Activated T-cell treated with anti-CD3 and anti-CD28 coated beads, Interleukin-2, amount 50 U/mL, for 4 hours (primary cell): ENCODE results near the gene FANK1. TPM values are rescaled to one million over a fixed set of nuclear protein-coding genes. Genes with fewer than 3 reads are reported as not detected.
"Not testable (repeated sequence)": the region's sequence is repeated elsewhere in the genome, so short reads cannot be mapped to it uniquely, and the experiment has no call there.

Experiments
- ATAC-seq, 2 donors: fragments of 200-7000 bp; cut with Tn5 transposase; one replicate each; pipeline ENCODE4 v1.10.0; 2021
- DNase-seq: peaks from one replicate; pipeline ENCODE4 v3.0.0-alpha.2; 2020
- H3K27me3 Mint-ChIP-seq: one replicate; pipeline ENCODE4 v1.8.0; 2021; ENCODE audit warnings: low read depth, mixed read lengths
- H3K36me3 Mint-ChIP-seq: one replicate; pipeline ENCODE4 v1.8.0; 2022; ENCODE audit warnings: mixed read lengths; ENCODE audit not compliant: insufficient read depth
- H3K4me1 Mint-ChIP-seq: one replicate; pipeline ENCODE4 v1.8.0; 2021; ENCODE audit warnings: low read depth, mixed read lengths
- H3K4me3 Mint-ChIP-seq: one replicate; pipeline ENCODE4 v1.8.0; 2021; ENCODE audit warnings: mild to moderate bottlenecking, moderate library complexity, mixed read lengths
- H3K9me3 Mint-ChIP-seq: one replicate; pipeline ENCODE4 v1.8.0; 2021; ENCODE audit warnings: mixed read lengths
- total RNA-seq, 3 donors: library from RNA; stranded (reverse); gene quantifications; one replicate each; pipeline ENCODE4 v1.2.1, GENCODE V29; 2021

Gene FANK1
- total RNA-seq, 3 donors from 2014 or later: 0.37 to 0.71 (median 0.66) TPM

DNA sequence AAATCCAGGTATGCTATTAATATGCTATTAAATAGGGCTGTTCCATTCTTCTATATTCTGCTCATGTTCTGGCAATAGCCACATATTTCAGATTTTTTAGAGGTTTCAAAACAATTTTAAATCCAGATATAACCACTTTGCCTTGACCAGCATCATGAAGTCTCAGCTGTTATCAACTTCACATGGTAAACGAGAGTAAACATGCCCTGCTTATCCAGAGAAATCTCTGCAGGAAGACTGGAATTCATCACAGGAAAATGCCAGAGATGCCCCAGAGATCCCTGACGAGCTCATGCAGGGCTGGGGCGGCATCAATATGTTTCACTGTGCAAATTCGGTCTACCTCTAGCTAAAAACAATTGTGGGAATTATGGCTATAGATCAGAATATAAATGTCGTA, 126.5 kb downstream of the FANK1 start:
- Mint-ChIP-seq H3K36me3 (no peaks in the 10 kb centered on the region), H3K27me3 (peaks cover 6% of the 10 kb centered on the region), H3K9me3 (peaks cover 21% of the 10 kb centered on the region), H3K4me1 (no peaks in the 10 kb centered on the region), H3K4me3 (no peak overlapping the region)
- ATAC-seq (no peak), DNase-seq (no peak)

DNA sequence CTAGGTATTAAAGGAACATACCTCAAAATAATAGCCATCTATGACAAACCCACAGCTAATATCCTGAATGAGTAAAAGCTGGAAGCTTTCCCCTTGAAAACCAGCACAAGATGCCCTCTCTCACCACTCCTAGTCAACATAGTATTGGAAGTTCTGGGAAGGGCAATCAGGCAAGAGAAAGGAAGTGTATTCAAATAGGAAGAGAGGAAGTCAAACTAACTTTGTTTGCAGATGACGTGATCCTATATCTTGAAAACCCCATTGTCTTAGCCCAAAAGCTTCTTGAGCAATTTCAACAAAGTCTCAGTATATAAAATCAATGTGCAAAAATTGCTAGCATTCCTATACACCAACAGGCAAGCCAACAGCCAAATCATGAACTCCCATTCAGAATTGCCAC, 131.3 kb downstream of the FANK1 start:
- Mint-ChIP-seq H3K36me3 (no peaks in the 10 kb centered on the region), H3K4me3 (no peak overlapping the region), H3K9me3 (peaks cover 33% of the 10 kb centered on the region), H3K27me3 (peaks cover 1% of the 10 kb centered on the region), H3K4me1 (no peaks in the 10 kb centered on the region)
- ATAC-seq (no peak), DNase-seq (no peak)

DNA sequence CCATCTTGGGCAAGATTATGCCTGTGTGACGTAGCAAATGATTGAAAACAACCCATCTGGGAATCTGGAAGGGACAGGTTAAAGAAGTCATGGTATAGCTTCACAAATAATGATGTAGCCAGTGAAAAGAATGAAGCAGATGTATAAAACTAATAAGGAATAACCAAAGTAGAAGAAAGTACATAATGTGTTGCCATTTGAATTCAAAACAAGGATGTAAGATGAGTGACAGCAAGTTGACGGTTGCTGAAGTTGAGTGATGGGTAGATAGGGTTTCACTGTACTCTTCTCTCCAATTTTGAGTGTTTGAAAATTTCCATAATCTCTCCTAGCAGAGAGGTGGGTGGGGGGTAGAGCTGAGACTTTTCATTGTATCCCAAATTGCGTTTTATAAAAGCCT, 133.6 kb downstream of the FANK1 start:
- Mint-ChIP-seq H3K4me3 (no peak overlapping the region), H3K36me3 (no peaks in the 10 kb centered on the region), H3K4me1 (no peaks in the 10 kb centered on the region), H3K27me3 (peaks cover 1% of the 10 kb centered on the region), H3K9me3 (peaks cover 39% of the 10 kb centered on the region)
- no peak for ATAC-seq
- DNase-seq: no peak

DNA sequence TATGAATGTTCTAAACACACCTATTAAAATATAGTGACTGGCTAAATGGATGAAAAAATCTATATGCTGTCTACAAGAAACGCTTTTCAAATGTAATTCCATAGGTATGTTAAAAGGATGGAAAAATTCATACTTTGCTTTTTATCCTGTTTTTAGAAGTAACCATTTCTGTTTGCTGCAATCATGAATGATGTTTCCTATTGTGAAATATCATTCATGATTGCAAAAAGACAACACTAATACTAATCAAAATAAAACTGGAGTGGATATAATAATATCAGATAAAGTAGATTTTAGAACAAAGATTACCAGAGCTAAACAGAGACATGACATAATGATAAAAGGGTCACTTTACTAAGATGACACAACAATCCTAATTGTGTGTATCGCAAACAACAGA, 138.2 kb downstream of the FANK1 start:
- no peaks in the 10 kb centered on the region for H3K4me1 Mint-ChIP-seq
- H3K4me3 Mint-ChIP-seq: no peak overlapping the region
- no peaks in the 10 kb centered on the region for H3K27me3 Mint-ChIP-seq
- ATAC-seq: no peak
- DNase-seq: no peak
- H3K36me3 Mint-ChIP-seq: no peaks in the 10 kb centered on the region
- peaks cover 11% of the 10 kb centered on the region for H3K9me3 Mint-ChIP-seq

DNA sequence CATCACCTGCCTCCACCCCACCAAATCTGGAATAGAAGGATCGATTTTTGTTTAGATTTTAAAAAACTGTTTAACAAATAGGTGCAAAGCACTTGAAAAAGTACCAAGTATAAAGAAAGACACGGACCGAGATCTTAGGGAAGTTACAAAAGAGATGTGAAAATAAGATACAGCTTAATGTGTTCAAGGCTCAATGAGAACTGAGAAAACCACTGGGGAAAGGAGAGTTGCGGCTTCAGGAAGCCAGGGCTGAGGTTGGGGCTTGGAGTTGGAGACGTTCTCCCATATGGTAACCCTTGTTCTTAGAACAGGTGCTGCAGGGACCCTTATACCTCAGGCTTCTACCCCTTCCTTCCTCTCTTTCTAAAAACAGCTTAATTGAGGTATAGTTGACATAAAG, 140.2 kb downstream of the FANK1 start:
- Mint-ChIP-seq H3K4me1 (peaks cover 8% of the 10 kb centered on the region), H3K27me3 (no peaks in the 10 kb centered on the region)
- ATAC-seq: no peak

DNA sequence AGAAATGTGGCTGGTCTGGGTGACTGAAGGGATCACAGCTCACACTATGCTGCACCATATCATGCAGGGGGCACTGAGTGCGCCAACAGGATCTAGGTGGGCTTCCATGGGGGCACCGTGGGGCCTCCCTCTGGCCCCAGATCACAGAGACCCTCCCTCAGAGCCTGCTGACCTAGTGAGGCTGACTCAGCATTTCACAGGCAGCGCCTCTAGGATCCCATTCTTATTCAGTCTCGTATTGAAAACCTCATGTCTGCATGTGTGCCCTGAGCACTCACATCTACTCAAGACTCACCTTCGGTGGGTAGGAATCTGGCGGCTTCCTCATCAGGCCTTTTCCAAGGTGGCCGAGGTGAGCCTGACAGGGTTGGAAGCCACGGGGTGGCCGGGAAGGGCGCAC, 141.6 kb downstream of the FANK1 start:
- Mint-ChIP-seq H3K4me3 (no peak overlapping the region), H3K27me3 (no peaks in the 10 kb centered on the region), H3K36me3 (no peaks in the 10 kb centered on the region), H3K9me3 (peaks cover 11% of the 10 kb centered on the region), H3K4me1 (peaks cover 20% of the 10 kb centered on the region)
- DNase-seq (no peak), ATAC-seq (no peak)

More for the DNA sequence above, 140.2 kb downstream of the FANK1 start:
- Mint-ChIP-seq H3K9me3 (peaks cover 11% of the 10 kb centered on the region), H3K36me3 (no peaks in the 10 kb centered on the region), H3K4me3 (no peak overlapping the region)
- no peak for DNase-seq

DNA sequence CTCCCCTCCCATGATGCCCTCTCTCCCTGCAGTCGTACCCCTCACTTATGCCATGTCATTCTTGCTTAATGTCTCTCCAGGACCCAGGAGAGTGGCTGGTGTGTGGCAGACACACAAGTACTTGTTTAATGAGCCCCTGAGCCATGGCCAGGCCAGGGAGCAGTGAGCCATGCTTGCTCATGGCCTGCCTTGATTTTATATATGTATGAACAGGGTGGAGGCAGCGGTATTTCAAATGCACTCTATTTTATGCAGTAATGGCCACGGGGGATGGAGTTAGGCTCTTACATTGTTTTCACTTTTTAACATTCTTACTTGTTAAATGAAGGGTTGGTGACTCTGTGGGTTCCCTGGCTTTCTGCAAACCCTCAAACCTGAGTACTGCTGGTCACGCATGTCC, 144.8 kb downstream of the FANK1 start:
- Mint-ChIP-seq H3K4me1 (peaks cover 20% of the 10 kb centered on the region), H3K27me3 (no peaks in the 10 kb centered on the region), H3K36me3 (no peaks in the 10 kb centered on the region), H3K4me3 (no peak overlapping the region), H3K9me3 (no peaks in the 10 kb centered on the region)
- no peak for DNase-seq
- no peak for ATAC-seq

DNA sequence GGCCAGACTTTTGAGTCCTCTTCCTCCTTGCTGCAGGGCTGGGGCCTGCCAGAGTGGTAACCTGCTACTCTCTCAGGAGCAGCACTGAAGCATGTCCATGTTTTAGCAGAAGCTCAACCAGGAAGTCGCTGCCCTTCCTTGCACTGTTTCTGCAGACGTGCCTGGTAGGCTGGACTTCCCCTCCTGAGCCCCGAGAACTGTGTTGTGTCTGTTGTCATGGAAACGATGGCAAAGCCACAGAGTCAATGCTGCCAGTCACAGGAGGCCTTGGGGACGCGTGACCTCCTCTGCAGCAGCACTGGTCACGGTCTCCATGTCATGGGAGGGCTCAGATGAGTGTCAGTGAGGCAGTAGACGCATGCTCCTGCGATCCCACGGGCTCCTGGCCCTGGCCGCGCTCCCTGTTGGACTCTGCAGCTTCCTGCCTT, 145.5 kb downstream of the FANK1 start:
- no peaks in the 10 kb centered on the region for H3K9me3 Mint-ChIP-seq
- peak; percentile 89 to 95 for ATAC-seq
- H3K27me3 Mint-ChIP-seq: no peaks in the 10 kb centered on the region
- DNase-seq: peak; percentile 28
- H3K4me3 Mint-ChIP-seq: peak overlapping the region; percentile 49
- no peaks in the 10 kb centered on the region for H3K36me3 Mint-ChIP-seq
- H3K4me1 Mint-ChIP-seq: peaks cover 20% of the 10 kb centered on the region

DNA sequence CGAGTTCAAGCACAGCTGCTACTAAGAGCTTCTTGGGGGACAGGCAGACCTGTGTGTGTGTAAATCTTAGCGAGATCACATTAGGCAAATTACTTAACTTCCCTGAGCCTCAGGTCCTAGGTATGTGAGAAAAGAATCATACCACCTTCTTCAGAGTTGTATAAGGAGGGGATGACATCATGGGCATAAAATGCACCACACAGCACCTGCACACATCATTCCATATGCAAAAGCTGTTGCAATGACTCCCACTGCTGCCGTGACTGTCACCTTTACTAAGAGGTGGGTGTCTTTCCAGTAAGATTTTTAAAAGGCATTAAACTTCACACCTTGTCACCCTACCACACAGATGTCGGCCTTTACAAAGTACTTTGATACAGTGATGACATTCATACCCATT, 146.0 kb downstream of the FANK1 start:
- DNase-seq: no peak
- Mint-ChIP-seq H3K4me3 (peak overlapping the region; percentile 49), H3K36me3 (no peaks in the 10 kb centered on the region), H3K9me3 (no peaks in the 10 kb centered on the region), H3K4me1 (peaks cover 20% of the 10 kb centered on the region), H3K27me3 (no peaks in the 10 kb centered on the region)
- ATAC-seq: peak in 1 of 2 donors; percentile 19

DNA sequence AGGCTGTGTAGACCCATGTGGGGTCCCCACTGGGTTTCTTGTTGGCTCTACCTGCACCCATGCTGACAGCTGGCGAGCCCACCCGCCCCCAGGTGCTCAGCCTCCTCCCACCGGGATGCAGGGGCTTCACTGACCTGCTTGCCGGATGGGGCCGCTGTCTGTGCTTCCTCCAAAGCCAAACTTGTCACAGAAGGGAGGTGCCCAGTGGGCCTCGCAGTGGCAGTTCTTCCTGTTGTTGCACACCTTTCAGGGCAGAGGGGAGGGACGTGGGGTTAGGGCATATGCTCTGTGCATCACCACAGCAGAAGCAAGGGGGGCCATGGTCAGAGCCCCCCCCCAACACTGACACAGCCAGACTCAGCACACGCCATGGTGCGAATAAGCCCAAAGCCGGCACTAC, 146.5 kb downstream of the FANK1 start:
- no peak for DNase-seq
- H3K9me3 Mint-ChIP-seq: no peaks in the 10 kb centered on the region
- ATAC-seq: no peak
- no peaks in the 10 kb centered on the region for H3K27me3 Mint-ChIP-seq
- no peaks in the 10 kb centered on the region for H3K36me3 Mint-ChIP-seq
- peaks cover 20% of the 10 kb centered on the region for H3K4me1 Mint-ChIP-seq
- H3K4me3 Mint-ChIP-seq: no peak overlapping the region

DNA sequence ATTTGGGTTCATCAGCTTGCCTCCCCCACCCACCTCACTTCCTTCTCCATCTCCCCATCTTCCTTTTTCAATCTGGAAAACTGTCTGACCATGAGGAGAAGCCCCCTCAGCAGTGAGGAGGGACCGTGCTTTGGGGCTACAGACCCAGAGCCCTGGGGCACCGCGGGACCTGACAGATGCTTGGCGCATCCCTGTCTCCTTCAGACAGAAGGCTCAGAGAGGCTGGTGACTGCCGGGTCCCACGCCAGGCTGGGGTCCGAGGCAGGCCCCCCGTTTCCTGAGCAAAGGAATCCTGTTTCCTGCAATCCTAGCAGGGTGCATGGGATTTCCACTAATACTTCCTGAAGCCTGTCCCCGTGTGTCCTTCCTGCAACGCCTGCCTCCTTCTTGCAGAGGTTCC, 147.0 kb downstream of the FANK1 start:
- Mint-ChIP-seq H3K4me1 (peaks cover 20% of the 10 kb centered on the region), H3K36me3 (no peaks in the 10 kb centered on the region), H3K9me3 (no peaks in the 10 kb centered on the region), H3K27me3 (no peaks in the 10 kb centered on the region), H3K4me3 (no peak overlapping the region)
- DNase-seq (no peak), ATAC-seq (no peak)

DNA sequence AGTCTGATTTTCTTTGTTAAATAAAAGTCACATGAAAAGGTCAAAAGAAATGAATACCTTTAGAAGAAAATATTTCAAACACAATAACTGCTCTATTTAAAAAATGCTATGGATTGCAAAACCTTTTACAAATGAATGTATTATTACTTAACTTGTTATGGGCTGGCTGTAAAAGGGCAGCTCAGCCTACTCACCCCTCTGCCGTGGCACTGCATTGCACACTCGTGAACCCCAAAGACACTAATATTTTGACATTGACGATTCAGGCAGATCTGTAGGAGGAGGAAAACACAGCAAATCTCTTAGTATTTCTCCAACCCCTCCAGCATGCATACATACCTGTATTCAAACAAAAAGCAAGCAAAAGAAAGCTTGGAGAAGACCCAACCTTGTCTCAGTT, 149.5 kb downstream of the FANK1 start:
- H3K27me3 Mint-ChIP-seq: no peaks in the 10 kb centered on the region
- H3K9me3 Mint-ChIP-seq: no peaks in the 10 kb centered on the region
- ATAC-seq (no peak), DNase-seq (no peak)
- no peaks in the 10 kb centered on the region for H3K36me3 Mint-ChIP-seq
- H3K4me1 Mint-ChIP-seq: peaks cover 18% of the 10 kb centered on the region
- no peak overlapping the region for H3K4me3 Mint-ChIP-seq

DNA sequence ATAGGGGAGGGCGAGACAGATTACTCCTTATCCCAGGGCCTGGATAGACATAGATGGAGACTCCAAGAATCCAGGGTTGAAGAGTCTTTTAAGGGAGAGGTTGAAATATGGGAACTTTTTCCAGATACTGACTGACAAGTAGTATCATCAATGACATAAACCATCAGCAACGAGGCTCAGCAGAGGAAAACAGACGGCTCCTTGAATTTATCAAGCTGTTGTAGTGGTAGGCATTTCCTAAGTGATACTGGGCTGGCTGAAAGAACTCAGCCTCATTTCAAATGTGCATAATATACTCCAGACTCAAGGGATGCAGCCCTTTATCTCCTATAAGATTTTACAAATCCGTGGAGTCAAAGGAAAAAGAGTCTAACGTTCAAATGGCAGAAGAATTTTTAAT, 150.5 kb downstream of the FANK1 start:
- no peaks in the 10 kb centered on the region for H3K36me3 Mint-ChIP-seq
- peaks cover 8% of the 10 kb centered on the region for H3K4me1 Mint-ChIP-seq
- ATAC-seq (no peak), DNase-seq (no peak)
- peaks cover 3% of the 10 kb centered on the region for H3K27me3 Mint-ChIP-seq
- H3K4me3 Mint-ChIP-seq: no peak overlapping the region
- no peaks in the 10 kb centered on the region for H3K9me3 Mint-ChIP-seq

DNA sequence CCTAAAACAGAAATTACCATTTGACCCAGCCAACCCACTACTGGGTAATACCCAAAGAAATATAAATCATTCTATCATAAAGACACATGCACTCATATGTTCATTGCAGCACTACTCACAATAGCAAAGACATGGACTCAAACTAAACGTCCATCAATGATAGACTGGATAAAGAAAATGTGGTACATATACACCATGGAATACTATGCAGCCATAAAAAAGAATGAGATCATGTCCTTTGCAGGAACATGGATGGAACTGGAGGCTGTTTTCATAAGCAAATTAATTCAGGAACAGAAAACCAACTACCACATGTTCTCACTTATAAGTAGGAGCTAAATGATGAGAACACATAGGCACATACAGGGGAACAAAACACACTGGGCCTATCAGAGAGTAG, 151.4 kb downstream of the FANK1 start:
- not testable (repeated sequence) for H3K36me3 Mint-ChIP-seq, H3K4me1 Mint-ChIP-seq, DNase-seq, H3K9me3 Mint-ChIP-seq, H3K27me3 Mint-ChIP-seq, ATAC-seq, H3K4me3 Mint-ChIP-seq

DNA sequence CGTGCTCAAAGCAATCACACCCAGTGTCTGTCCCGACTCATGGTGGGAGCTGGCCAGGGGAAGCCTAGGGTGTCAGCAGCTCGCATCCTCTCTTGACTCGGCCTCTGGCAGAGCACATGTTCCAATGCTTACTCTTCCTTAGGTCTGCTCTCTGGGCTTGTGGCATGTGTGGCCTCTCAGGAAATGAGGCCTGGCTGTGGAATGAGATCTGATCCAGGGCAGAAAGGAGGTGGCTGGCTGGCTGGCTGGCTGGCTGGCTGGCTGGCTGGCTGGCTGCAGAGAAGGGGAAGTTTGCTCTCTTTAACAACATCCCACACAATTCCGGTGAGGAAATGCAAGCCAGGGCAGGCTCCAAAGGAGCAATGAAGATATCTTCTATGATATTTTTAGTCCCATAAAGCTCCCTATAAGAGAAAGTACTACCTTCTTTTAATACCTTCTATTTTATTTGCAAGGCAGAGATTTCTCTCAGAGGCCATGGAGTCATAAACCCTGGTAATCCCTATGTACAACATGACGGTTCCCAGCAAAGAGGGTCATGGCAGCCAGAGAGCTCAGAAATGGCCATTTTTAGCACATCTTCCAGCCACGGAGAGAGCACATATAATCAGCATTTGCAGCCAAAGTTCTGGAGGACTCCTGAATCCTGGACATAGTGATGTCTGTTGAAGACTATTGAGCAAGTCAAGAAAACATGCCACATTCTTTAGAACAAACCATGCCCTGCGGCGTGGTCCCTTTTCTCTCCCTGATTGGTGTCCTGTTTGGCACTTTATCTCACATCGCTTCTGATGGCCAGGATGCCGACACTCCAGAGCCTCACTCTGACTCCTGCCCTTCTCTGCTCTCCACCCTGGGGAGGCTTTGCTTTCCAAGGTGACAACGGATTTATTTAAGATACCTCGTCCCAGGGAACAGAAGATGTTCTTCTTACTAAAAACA, 153.7 kb downstream of the FANK1 start:
- Mint-ChIP-seq H3K27me3 (peaks cover 3% of the 10 kb centered on the region), H3K4me3 (no peak overlapping the region), H3K9me3 (no peaks in the 10 kb centered on the region), H3K36me3 (no peaks in the 10 kb centered on the region), H3K4me1 (no peaks in the 10 kb centered on the region)
- no peak for ATAC-seq
- DNase-seq: no peak
